ENCODE measurements around the gene SLC39A13.

- TF ChIP-seq POLR2AphosphoS5 (IDR thresholded peaks at IDR 0.05; ENCODE audit: low read depth, low read length) (no peak), CTCF (IDR thresholded peaks at IDR 0.05) (no peak), SIN3A (IDR thresholded peaks at IDR 0.05; ENCODE audit: borderline replicate concordance, insufficient read depth, low read depth, low read length) (no peak)
These were observed 6.9 kb downstream of the SLC39A13 start for GRCh38 chr11:47415091-47415854.
